Measurements from ENCODE around the gene FCRL3.
"Not testable (repeated sequence)": the region's sequence is repeated elsewhere in the genome, so short reads cannot be mapped to it uniquely, and the experiment has no call there.

The FCRL3 gene, protein sequence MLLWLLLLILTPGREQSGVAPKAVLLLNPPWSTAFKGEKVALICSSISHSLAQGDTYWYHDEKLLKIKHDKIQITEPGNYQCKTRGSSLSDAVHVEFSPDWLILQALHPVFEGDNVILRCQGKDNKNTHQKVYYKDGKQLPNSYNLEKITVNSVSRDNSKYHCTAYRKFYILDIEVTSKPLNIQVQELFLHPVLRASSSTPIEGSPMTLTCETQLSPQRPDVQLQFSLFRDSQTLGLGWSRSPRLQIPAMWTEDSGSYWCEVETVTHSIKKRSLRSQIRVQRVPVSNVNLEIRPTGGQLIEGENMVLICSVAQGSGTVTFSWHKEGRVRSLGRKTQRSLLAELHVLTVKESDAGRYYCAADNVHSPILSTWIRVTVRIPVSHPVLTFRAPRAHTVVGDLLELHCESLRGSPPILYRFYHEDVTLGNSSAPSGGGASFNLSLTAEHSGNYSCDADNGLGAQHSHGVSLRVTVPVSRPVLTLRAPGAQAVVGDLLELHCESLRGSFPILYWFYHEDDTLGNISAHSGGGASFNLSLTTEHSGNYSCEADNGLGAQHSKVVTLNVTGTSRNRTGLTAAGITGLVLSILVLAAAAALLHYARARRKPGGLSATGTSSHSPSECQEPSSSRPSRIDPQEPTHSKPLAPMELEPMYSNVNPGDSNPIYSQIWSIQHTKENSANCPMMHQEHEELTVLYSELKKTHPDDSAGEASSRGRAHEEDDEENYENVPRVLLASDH
- total RNA-seq = 144 reads per million, percentile 88 among the genes with 10 or more reads in this experiment

DNA sequence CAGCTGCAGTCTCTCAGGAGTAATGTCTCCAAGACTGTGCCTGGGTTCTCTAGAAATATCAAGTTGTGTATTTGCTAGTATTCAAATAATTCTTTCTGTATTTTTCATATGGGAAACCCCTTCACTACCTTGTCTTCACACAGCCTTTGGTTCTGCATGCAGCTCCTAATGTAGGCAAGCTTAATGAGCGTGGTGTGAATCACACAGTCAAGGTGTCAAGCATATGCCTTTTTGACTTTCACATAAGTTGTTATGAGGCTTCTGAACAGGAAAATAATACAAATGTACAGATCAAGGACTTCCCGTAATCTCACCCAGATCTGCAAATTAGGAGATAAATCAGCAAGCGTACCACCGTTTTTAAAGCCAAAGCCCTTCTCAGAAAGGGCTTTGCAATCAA, at the start of gene FCRL3:
FCRL3 (minus strand) TSS at position 38 of the 400 bp plus-strand sequence. CDS start 280 bp downstream, outside the sequence.
- no peak for DNase-seq

DNA sequence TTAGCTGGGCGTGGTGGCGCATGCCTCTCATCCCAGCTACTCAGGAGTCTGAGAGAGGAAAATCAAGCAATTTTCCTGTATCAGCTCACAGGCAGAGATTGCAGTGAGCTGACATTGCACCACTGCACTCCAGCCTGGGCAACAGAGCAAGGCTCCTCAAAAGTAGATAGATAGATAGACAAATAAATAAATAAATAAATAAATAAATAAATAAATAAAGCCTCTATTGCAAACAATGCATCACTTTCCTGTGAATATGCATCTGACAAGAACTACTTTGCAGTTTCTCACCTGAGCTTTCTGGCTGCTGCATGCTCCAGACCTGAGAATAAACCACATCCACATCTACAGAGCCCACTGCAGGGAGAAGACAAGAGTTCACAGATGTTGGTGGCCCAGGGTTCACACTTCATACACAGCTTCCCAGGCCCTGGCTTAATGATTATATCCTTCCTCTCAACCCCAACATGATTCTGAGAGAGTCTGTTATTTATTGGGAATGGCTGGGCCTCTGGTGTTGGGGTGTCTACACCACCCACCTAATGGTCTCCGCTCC, 47.8 kb upstream of the FCRL3 start:
- no peak for DNase-seq

DNA sequence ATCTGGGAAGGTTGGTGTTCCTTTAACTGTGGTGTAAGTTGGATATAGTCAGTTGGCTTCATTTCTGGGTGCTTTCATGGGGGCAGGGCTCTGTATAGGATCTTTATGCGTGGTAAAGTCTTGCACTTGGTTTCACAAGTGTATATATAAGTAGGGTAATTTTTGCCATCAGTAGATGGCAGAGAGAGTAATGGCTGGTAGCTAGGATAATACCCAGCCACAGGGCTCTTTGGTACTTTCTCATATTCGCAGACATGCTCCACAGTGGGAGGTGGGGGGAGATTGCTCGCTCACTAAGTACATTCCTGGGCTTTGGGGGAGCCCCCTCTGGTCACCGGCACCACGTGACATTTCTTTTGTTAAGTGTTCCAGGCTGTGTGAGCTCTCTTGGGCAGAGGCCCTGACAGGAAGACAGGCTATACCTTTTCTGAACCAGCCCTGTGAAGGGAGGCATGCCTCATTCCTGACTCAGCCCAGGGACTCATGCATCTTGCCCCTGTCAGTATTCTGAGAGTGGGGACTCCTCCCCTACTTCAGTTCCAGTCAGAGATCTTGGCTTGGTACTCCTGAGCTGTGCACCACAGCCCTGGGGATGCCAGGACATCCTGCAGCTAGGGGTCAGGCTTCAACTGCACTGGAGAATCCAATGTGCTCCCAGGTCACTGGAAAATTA, 38.8 kb upstream of the FCRL3 start:
- no peak for DNase-seq

DNA sequence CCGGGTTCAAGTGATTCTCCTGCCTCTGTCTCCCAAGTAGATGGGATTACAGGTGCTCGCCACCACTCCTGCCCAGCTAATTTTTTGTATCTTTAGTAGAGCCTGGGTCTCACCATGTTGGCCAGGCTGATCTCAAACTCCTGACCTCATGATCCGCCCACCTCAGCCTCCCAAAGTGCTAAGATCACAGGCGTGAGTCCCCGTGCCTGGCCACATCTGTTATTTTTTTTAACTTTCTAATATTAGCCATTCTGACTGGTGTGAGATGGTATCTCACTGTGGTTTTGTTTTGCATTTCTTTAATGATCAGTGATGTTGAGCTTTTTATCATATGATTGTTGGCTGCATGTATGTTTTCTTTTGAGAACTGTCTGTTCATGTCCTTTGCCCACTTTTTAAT, 35.4 kb upstream of the FCRL3 start:
- DNase-seq = not testable (repeated sequence)

DNA sequence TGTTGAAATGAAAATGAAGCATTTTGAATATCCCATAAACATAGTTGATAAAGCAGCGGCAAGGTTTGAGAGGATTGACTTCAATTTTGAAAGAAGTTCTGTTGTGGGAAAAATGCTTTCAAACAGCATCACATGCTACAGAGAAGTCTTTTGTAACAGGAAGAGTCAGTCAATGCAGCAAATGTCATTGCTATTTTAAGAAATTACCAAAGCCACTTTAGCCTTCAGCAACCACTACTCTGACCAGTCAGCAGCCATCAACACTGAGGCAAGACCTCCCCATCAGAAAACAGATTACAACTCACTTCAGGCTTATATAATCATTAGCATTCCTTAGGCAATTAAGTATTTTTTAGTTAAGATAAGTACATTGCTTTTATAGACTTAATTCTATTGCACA, 33.8 kb upstream of the FCRL3 start:
- DNase-seq = no peak

DNA sequence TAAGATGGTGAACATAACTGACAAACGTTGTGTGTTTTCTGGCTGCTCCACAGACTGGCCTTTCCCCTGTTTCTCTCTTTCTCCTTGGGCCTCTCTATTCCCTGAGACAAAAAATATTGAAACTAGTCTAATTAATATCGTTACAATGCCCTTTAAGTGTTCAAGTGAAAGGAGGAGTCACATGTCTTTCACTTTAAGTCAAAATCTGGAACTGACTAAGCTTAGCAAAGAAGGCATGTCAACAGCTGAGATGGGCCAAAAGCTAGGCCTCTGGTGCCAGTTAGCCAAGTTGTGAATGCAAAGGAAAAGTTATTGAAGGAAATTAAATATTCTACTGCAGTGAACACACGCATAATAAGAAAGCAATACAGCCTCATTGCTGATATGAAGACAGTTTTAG, 32.2 kb upstream of the FCRL3 start:
- no peak for DNase-seq

DNA sequence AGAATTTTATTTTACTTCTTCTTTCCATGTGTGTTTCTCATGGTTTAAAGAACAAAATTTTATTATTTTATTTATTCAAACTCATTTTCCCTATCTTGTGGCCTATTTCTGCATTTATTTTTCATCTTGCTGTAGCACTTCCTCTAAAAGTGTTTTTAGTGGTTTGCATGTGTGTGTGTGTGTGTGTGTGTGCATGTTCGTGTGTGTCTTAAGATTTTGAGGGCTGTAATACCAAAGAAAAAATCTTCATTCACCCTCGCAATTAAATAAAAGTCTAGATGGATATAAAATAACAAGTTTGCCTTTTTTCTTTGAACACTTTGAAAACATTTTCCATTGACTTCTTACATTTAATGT, 24.6 kb upstream of the FCRL3 start:
- DNase-seq = no peak

DNA sequence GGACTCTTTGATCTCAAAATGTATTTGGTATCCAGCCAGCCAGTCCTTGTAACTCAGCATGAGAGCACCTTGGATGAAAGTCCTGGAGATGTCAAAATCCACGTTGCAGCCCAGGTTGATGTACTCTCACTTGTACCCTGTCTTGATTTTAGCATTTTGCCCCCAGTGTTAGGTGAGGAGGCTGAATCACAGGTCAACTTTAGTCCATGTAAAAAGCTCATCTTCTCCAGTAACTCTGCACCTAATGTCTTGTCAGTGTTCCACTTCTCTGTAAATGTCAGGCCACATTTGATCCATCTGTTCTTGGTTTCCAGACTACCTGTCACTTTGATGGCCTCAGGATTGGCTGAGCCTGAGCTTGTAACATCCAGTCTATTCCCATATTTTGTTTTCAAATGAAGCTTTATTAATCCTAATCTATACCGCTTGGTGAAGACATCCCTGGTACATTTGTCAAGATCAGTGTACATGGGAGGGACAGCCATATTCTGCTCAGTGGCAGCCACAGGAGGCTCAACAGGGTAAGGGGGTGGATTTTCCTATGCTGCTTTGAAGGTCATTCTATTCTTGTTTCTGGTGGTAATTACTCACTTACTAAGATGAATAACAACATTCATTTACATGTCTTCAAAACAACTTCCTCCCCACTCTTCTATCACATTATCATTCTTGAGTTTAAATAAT, 24.1 kb upstream of the FCRL3 start:
- no peak for DNase-seq

DNA sequence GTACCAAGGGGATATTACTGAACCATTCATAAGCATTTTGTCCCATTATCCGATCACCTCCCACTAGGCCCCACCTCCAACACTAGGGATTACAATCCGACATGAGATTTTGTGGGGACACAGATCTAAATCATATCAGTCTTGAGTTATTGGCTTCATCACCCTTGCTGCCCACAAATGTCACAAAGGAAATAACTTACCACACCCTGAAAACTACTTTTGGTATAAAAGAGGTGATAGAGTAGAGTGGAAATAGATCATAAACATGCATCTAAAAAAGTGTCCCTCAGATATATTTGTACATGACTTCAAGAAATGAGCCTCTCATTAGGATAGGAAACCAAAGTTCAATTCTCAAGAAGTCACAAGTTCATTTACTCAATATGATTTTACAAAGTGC, 22.6 kb upstream of the FCRL3 start:
- no peak for DNase-seq

DNA sequence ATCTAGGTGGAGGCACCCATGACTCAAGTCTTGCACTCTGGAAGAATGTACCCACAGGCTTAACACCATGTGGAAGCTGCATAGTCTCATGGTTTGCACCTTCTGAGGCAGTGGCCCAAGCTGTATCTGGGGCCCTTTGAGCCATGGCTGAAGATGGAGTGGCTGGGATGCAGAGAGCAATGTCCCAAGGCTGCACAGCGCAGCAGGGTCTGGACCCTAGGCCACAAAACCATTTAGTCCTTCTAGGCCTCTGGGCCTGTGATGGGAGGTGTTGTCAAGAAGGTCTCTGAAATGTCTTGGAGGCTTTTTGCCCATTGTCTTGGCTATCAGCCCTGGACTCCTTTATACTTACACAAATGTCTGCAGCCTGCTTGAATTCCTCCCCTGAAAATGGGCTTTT, 21.4 kb upstream of the FCRL3 start:
- no peak for DNase-seq

DNA sequence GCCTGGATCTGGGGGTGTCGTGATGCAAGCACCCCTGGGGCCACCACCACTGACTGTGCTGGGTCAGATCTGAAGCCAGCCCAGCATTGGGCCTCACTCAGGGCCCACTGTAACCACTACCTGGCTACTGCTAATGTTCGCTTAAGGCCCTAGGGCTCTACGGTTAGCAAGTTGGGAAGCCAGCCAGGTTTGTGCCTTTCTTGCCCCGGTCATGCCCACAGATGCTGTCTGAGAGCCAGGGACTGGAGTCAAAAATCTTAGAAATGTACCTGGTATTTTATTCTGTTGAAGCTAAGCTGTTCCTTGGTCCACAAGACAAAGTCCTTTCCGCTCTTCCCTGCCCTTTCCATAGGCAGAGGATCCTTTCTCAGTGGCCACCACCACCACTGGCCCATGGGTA, 15.2 kb upstream of the FCRL3 start:
- no peak for DNase-seq

DNA sequence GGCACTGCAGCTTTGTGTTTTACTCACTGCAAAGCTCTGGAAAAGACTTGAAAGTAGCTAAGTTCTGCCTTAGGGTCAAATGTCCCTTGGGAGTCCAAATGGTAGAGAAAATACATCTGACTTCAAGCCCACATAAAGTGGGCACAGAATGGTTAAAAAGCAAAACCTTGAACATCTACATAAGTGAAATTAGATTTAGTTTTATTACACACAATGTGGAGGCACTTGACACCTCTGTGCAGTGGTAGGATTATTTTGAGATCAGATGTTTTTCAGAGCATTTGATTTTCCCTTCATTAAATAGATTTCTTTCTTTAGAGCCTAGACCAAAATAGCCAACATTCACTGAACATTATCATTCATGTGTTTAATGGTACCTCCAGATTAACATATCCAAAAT, 11.2 kb upstream of the FCRL3 start:
- no peak for DNase-seq

DNA sequence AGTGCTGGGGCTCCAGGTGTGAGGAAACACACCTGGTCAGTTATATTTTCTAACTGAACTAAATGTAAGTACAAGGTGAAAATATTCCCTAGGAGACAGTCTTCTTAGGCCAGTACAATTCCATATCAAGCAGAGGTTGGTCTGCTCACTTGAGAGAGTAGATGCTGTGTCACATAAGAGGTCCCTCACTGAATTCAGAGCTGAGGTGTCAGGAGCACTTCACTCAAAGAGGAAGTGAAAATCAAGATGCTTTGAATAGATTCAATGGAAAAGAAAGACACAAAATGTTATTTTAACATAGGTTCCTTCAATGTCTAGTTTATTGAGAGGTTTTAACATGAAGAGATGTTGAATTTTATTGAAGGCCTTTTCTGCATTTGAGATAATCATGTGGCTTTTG, 4.3 kb upstream of the FCRL3 start:
- DNase-seq = no peak

DNA sequence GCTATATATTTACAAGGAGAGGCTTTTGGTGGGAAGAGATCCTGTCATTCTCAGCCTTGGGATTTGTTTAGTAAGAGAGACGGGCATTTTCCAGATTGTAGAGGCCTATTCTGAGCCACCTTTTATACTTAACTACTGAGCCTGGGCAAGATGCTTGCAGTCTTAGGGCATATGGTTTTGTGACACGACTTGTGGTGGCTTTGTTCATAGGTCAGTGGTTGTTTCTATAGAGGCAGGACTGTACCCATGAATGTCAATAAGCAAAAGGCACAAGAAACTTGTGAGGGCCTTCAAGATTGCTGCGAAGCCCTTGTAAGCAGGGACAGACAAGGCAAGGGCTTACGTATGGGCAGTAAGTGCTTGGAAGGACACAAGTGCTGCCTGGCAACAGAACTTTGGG, 3.4 kb upstream of the FCRL3 start:
- no peak for DNase-seq

DNA sequence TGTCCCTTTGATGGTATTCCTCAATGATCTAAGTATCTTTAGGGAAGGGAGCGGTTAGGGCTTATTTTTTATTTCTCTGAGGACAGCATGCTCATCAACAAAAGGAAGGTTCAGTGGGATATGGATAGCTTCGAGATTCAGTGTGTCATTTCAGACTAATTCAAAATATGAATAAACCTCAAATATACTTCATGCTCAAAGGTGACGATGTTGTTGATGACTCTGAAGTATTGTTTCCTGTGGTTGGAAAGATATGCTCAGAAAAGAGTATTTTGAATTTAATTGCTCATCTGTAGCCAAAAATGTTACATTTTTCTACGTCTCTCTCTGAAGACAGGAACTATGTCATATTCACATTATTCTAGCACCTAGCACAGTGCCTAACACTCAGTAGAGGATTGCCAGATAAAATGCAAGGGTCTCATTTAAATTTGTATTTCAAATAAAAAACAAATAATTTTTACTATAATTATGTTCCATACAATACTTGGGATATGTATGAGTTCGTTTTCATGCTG, 1.8 kb upstream of the FCRL3 start:
- no peak for DNase-seq

DNA sequence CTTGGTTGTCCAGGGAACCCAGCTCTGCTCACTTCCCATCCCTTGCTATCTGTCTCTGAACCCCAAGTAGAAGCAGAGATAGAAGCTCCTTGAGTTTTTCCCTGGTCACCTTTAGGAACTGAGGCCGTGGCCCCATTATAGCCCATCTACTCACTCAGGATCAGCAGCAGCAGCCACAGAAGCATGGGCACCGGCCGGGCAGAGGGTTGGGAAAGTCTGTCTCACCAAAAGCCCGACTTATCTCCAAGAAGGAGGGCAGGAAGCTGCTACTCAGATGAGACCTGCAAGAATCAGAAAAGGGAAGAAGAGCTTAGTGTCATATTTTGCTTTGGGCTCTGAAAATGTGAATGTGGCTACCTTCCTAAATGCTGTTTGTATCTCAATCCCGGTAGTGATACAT, 264 bp downstream of the FCRL3 start:
- no peak for DNase-seq

DNA sequence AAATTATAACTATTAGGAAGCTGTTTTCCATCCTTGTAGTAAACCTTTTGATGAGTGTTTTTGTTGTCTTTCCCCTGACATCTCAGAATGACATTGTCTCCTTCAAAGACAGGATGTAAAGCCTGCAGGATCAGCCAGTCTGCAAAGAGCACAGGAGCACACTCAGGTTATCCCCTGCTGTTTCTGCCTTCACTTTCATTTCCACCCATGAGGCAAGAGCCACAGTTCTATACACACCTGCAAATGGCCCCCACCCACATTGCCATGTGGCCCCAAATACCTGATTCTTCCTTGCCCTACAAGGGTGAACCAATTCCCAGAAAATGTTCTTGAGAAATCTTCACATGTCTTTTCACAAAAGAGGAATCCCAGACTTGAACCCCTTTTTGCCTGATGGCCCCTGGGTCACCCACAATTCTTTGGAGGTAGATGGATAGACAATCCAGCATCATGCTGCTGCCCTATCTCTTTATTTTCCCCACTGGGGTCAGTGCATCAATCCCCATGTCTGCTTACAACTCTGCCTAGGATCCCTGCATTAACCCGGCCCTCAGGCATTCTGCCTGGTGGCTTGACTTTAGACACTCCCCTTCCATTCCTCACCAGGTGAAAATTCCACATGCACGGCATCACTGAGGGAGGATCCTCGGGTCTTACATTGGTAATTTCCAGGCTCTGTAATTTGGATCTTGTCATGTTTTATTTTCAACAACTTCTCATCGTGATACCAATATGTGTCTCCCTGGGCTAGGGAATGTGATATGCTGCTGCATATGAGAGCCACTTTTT, 2.6 kb downstream of the FCRL3 start:
- no peak for DNase-seq

DNA sequence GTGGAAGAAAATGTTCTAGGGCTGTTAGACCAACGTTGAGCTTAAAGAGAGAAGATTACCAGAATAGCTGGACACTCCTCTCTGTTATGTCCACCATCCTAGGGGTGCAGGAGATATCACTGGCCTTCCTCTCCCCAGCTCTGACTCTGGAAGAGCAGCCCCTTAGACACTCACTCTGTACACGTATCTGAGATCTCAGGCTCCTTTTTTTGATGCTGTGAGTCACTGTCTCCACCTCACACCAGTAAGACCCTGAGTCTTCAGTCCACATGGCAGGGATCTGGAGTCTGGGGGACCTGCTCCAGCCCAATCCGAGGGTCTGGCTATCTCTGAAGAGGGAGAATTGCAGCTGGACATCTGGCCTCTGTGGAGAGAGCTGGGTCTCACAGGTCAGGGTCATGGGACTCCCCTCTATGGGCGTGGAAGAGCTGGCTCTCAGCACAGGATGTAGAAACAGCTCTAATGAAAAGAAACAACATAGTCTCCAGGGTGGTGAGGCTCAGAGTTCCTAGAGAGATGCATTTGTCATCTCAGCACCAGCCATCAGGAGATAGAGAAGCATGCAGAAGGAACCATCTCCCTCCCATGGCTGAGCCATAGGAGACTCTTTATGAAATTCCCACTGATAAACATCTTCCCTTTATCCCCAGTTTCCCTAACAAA, 3.5 kb downstream of the FCRL3 start:
- no peak for DNase-seq

DNA sequence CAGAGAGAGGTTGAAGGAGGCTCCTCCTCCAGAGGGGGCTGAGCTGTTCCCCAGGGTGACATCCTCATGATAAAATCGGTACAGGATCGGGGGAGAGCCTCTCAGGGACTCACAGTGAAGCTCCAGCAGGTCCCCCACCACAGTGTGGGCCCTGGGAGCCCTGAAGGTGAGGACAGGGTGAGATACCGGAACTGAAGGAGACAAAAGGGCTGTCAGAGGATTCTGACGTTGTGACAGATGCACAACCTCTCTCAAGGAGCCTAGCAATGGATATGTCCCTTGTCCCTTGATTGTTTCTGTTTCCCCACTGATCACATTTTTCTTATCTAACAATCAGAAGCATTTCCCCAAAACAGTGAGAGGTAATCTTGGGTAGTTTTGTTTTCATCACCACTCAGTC, 5.2 kb downstream of the FCRL3 start:
- DNase-seq = no peak

DNA sequence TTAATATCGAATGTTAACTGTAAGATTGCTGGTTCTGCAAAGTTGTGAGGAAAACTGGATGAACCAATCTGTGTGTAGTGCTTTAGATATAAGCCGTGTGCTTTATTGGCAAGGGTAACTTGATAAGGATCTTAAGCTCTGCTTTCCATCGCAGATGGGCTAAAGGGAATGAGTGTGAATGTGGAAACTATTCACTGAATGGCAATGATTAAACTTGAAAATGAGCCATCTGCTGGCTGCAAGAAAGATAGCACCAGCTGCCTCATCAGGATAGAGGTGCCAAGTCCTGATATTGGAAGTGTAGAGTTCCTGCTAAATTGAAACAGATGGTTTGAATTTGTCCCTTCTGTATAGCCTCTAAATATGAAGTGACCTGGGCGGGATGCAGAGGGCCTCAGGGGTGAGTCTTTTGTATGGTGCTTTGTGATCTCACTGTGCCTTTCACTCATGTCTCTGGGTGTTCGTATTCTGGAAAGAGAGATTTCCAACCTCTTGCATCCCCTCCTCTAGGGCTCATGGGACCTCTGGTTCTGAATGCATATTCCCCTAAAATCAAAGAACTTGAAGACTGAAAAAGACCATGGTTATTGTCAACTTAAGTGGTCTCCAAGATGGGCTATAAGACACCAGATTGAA, 9.2 kb downstream of the FCRL3 start:
- DNase-seq = no peak

Measured in effector CD4-positive, alpha-beta T cell (primary cell).